Neural crest cell (in vitro differentiated cells): ENCODE results near the gene ABHD13. TPM values are rescaled to one million over a fixed set of nuclear protein-coding genes. Genes with fewer than 3 reads are reported as not detected.

Source experiments
- DNase-seq: peaks from one replicate; pipeline ENCODE4 v3.0.0; 2021; ENCODE audit warnings: low read depth, mixed read lengths, low spot score
- H3K27ac Mint-ChIP-seq: one replicate; pipeline ENCODE4 v1.8.0; 2021; ENCODE audit warnings: mild to moderate bottlenecking, mixed read lengths; ENCODE audit not compliant: unreplicated experiment
- H3K27me3 Mint-ChIP-seq: 2 replicates; pipeline ENCODE4 v1.8.0; 2021; ENCODE audit warnings: low read depth, mild to moderate bottlenecking, mixed read lengths
- H3K36me3 Mint-ChIP-seq: 2 replicates; pipeline ENCODE4 v1.8.0; 2021; ENCODE audit warnings: low read depth, mild to moderate bottlenecking, mixed read lengths
- H3K4me1 Mint-ChIP-seq: 2 replicates; pipeline ENCODE4 v1.8.0; 2021; ENCODE audit warnings: mixed read lengths
- H3K4me3 Mint-ChIP-seq: one replicate; pipeline ENCODE4 v1.8.0; 2021; ENCODE audit warnings: mild to moderate bottlenecking, mixed read lengths
- H3K9me3 Mint-ChIP-seq: 2 replicates; pipeline ENCODE4 v1.8.0; 2021; ENCODE audit warnings: mixed read lengths
- total RNA-seq: library from RNA; stranded (reverse); gene quantifications from 2 replicates; pipeline ENCODE4 v1.2.1, GENCODE V29; 2021
- TF ChIP-seq, protein P1 (sequence below): fragments of 200-600 bp; sonication (generic); conservative IDR thresholded peaks from 2 replicates; pipeline ENCODE4 v1.5.0; 2021; ENCODE audit warnings: antibody characterized with exemption, mild to moderate bottlenecking

ABHD13 gene
- total RNA-seq, 1 donor from 2014 or later = 8.1 TPM

- Mint-ChIP-seq H3K4me3 (no peak overlapping the region), H3K4me1 (no peaks in the 10 kb centered on the region), H3K9me3 (peaks cover 5% of the 10 kb centered on the region), H3K27ac (no peak overlapping the region), H3K36me3 (no peaks in the 10 kb centered on the region), H3K27me3 (peaks cover 4% of the 10 kb centered on the region)
- TF ChIP-seq, protein P1, sequence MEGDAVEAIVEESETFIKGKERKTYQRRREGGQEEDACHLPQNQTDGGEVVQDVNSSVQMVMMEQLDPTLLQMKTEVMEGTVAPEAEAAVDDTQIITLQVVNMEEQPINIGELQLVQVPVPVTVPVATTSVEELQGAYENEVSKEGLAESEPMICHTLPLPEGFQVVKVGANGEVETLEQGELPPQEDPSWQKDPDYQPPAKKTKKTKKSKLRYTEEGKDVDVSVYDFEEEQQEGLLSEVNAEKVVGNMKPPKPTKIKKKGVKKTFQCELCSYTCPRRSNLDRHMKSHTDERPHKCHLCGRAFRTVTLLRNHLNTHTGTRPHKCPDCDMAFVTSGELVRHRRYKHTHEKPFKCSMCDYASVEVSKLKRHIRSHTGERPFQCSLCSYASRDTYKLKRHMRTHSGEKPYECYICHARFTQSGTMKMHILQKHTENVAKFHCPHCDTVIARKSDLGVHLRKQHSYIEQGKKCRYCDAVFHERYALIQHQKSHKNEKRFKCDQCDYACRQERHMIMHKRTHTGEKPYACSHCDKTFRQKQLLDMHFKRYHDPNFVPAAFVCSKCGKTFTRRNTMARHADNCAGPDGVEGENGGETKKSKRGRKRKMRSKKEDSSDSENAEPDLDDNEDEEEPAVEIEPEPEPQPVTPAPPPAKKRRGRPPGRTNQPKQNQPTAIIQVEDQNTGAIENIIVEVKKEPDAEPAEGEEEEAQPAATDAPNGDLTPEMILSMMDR = no peak
- DNase-seq = no peak
Measured at GRCh38 chr13:108195146-108195545, 23.0 kb upstream of the ABHD13 start.

DNA sequence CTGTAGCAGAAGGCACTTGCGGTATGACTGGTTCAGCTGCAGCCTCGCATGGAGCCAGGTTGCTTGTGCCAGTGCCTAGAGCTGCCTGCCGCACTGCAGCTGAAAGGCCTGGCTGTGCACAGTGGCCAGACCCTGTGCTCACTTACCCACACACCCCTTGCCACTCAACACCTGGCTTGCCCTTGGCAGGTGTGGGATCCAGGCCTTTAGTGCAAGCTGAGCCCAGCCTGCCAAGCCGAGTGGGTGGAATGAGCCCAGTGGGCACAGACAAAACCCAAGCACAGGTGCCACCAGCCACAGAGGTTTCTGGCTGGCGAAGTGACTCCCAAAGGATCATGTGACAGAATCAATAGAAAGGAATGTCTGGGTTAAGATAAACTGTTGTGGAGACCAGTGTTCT, 22.3 kb upstream of the ABHD13 start:
- Mint-ChIP-seq H3K9me3 (peaks cover 4% of the 10 kb centered on the region), H3K36me3 (no peaks in the 10 kb centered on the region), H3K27me3 (peaks cover 4% of the 10 kb centered on the region), H3K27ac (no peak overlapping the region), H3K4me3 (no peak overlapping the region), H3K4me1 (no peaks in the 10 kb centered on the region)
- no peak for DNase-seq
- TF ChIP-seq, protein P1 = no peak

DNA sequence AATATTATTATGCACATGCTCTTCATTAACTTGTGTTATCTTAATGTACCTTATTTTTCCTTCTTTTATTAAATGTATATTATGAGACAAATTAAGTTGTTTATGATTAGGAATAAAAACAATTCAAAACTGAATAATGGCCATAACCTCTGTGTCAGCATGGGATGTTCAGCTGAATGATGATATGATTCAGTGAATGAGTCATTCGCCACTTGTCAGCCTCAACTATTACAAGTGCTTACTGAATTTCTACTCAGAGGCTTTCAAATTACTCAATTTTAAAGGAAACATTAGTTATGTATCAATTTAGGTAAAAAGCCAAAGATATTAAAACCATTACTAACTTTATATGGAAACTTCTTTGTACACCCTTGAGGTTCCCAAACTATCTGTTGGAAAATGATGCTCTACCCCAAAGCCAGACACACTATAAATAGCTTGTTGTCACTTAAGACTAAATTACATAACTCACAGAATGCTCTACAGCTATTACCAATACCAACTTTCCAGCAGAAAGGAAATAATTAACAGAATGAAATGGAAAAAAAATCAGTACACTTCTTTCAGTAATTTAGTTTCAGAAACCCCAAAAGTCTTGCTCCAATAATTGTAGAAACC, 17.3 kb upstream of the ABHD13 start:
- Mint-ChIP-seq H3K4me1 (no peaks in the 10 kb centered on the region), H3K36me3 (no peaks in the 10 kb centered on the region), H3K27me3 (peaks cover 15% of the 10 kb centered on the region), H3K27ac (no peak overlapping the region), H3K4me3 (no peak overlapping the region), H3K9me3 (peaks cover 8% of the 10 kb centered on the region)
- DNase-seq = no peak
- TF ChIP-seq, protein P1 = no peak

DNA sequence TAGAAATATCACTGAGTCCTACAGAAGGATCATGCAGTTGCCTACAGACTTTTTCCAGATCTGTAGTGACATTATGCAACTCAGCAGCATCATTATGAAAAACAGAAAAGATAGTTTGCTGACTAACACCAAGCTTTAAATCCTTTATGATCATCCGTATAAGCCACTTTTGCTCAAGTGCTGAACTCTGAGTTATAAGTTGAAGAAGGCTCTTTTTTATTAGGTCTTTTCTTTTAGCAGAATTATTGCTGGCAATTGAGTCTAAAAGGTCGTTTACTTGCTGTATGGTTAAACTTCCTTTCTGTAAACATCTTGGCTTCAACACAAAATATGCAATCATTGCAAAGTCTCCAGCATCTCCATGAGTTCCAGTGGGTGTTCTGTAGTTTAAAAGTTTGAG, 7.6 kb upstream of the ABHD13 start:
- peaks cover 23% of the 10 kb centered on the region for H3K36me3 Mint-ChIP-seq
- peaks cover 8% of the 10 kb centered on the region for H3K4me1 Mint-ChIP-seq
- TF ChIP-seq, protein P1 = no peak
- no peaks in the 10 kb centered on the region for H3K9me3 Mint-ChIP-seq
- no peak overlapping the region for H3K4me3 Mint-ChIP-seq
- DNase-seq = no peak
- H3K27me3 Mint-ChIP-seq = no peaks in the 10 kb centered on the region
- H3K27ac Mint-ChIP-seq = no peak overlapping the region

- TF ChIP-seq, protein P1 = no peak
- no peak for DNase-seq
- Mint-ChIP-seq H3K27me3 (no peaks in the 10 kb centered on the region), H3K27ac (no peak overlapping the region), H3K4me3 (peak overlapping the region; percentile 29), H3K9me3 (no peaks in the 10 kb centered on the region), H3K4me1 (peaks cover 22% of the 10 kb centered on the region), H3K36me3 (peaks cover 23% of the 10 kb centered on the region)
Measured at GRCh38 chr13:108212886-108213285, 5.3 kb upstream of the ABHD13 start.
